BLaER1 treated with 17β-estradiol and CSF1 and Interleukin-3, amounts not matched to agents 10 nM and 100 nM (cell line): ENCODE results near the gene GPRASP2.

Source experiments
- H3K27ac ChIP-seq, 11 experiments: shearing (Covaris generic); formaldehyde crosslinking; 2 replicates each; pipeline ENCODE4 v1.8.1; 2022
- H3K27me3 ChIP-seq, 11 experiments: shearing (Covaris generic); formaldehyde crosslinking; 2 replicates each; pipeline ENCODE4 v1.8.1; 2022
- H3K36me3 ChIP-seq, 11 experiments: shearing (Covaris generic); formaldehyde crosslinking; 2 replicates each; pipeline ENCODE4 v1.8.1; 2022
- H3K4me1 ChIP-seq, 10 experiments: shearing (Covaris generic); formaldehyde crosslinking; 2 replicates each; pipeline ENCODE4 v1.8.1; 2022
- H3K4me2 ChIP-seq, 11 experiments: shearing (Covaris generic); formaldehyde crosslinking; 2 replicates each; pipeline ENCODE4 v1.8.1; 2022
- H3K4me3 ChIP-seq, 10 experiments: shearing (Covaris generic); formaldehyde crosslinking; 2 replicates each; pipeline ENCODE4 v1.8.1; 2022
- H3K9ac ChIP-seq, 11 experiments: shearing (Covaris generic); formaldehyde crosslinking; 2 replicates each; pipeline ENCODE4 v1.8.1; 2022
- H3K9me3 ChIP-seq, 11 experiments: shearing (Covaris generic); formaldehyde crosslinking; replicated peaks in 1 of 11; 2 replicates each; pipeline ENCODE4 v1.8.1; 2022
- H4K20me1 ChIP-seq, 11 experiments: shearing (Covaris generic); formaldehyde crosslinking; 2 replicates each; pipeline ENCODE4 v1.8.1; 2022
- Cebpa-rat ChIP-seq, 11 experiments: shearing (Covaris generic); IDR thresholded peaks; 2 replicates each; pipeline ENCODE4 v1.8.1; 2022

The GPRASP2 gene

GRCh38 chrX:102727761-102728160 lies 15.5 kb downstream of the GPRASP2 start:
- Histone ChIP-seq H3K9me3 (no peaks in the 10 kb centered on the region), H3K4me1 (no peaks in the 10 kb centered on the region), H3K4me2 (no peak overlapping the region), H3K9ac (no peak overlapping the region), H3K4me3 (no peak overlapping the region), H3K27me3 (no peaks in the 10 kb centered on the region), H4K20me1 (no peaks in the 10 kb centered on the region), H3K36me3 (no peaks in the 10 kb centered on the region), H3K27ac (no peak overlapping the region)
- TF ChIP-seq Cebpa-rat (IDR thresholded peaks at IDR 0.05), result no peak

DNA sequence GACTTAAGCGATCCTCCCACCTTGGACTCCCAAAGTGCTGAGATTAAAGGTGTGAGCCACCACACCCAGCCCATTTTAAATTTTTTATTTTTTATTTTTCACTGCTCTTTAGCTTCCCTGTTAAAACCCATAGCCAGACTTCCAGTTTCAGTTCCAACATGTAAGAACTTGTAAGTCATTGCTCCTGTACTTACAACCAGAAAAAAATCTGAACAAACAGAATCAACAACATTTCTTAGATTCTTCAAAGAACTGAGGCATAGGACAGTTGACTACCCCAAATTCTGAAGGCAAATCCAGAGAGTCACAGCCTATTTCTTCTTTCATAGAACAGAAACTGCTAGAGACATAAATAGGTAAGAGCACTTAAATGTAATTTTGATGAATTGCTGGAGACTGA lies 16.4 kb downstream of the GPRASP2 start:
- no peak overlapping the region for H3K4me2 ChIP-seq
- H3K36me3 ChIP-seq, result no peaks in the 10 kb centered on the region
- no peak overlapping the region for H3K9ac ChIP-seq
- H3K4me1 ChIP-seq, result no peaks in the 10 kb centered on the region
- TF ChIP-seq Cebpa-rat (IDR thresholded peaks at IDR 0.05), result no peak
- no peaks in the 10 kb centered on the region for H3K27me3 ChIP-seq
- no peaks in the 10 kb centered on the region for H4K20me1 ChIP-seq
- H3K9me3 ChIP-seq, result no peaks in the 10 kb centered on the region
- no peak overlapping the region for H3K4me3 ChIP-seq
- no peak overlapping the region for H3K27ac ChIP-seq

- Histone ChIP-seq H3K27me3 (peaks cover 0 to 1% (median 0%) of the 10 kb centered on the region in 11 experiments; a peak in 2 of 22 replicates), H4K20me1 (no peaks in the 10 kb centered on the region), H3K36me3 (no peaks in the 10 kb centered on the region), H3K9me3 (peaks cover 0 to 2% (median 0%) of the 10 kb centered on the region in 11 experiments; a peak in 4 of 22 replicates), H3K27ac (no peak overlapping the region), H3K4me2 (no peak overlapping the region), H3K4me1 (no peaks in the 10 kb centered on the region), H3K9ac (no peak overlapping the region), H3K4me3 (no peak overlapping the region)
- TF ChIP-seq Cebpa-rat (IDR thresholded peaks at IDR 0.05), result no peak
Observed at GRCh38 chrX:102739657-102740056, 27.4 kb downstream of the GPRASP2 start.

GRCh38 chrX:102744307-102744706 lies 32.1 kb downstream of the GPRASP2 start:
- Histone ChIP-seq H3K27me3 (peaks cover 9 to 22% (median 18%) of the 10 kb centered on the region in 11 experiments; a peak in 21 of 22 replicates), H3K4me2 (no peak overlapping the region), H4K20me1 (no peaks in the 10 kb centered on the region), H3K4me1 (no peaks in the 10 kb centered on the region), H3K9ac (no peak overlapping the region), H3K9me3 (peaks cover 18 to 28% (median 20%) of the 10 kb centered on the region in 11 experiments; a peak in 20 of 22 replicates), H3K36me3 (no peaks in the 10 kb centered on the region), H3K4me3 (no peak overlapping the region), H3K27ac (no peak overlapping the region)
- TF ChIP-seq Cebpa-rat (IDR thresholded peaks at IDR 0.05), result no peak

GRCh38 chrX:102745513-102745856 lies 33.2 kb downstream of the GPRASP2 start:
- Histone ChIP-seq H3K4me3 (no peak overlapping the region), H3K36me3 (no peaks in the 10 kb centered on the region), H3K4me2 (no peak overlapping the region), H3K4me1 (no peaks in the 10 kb centered on the region), H3K9me3 (peaks cover 18 to 28% (median 20%) of the 10 kb centered on the region in 11 experiments; a peak in 20 of 22 replicates), H3K9ac (no peak overlapping the region), H3K27me3 (peaks cover 9 to 22% (median 18%) of the 10 kb centered on the region in 11 experiments; a peak in 21 of 22 replicates), H3K27ac (no peak overlapping the region), H4K20me1 (no peaks in the 10 kb centered on the region)
- TF ChIP-seq Cebpa-rat (IDR thresholded peaks at IDR 0.05), result no peak

DNA sequence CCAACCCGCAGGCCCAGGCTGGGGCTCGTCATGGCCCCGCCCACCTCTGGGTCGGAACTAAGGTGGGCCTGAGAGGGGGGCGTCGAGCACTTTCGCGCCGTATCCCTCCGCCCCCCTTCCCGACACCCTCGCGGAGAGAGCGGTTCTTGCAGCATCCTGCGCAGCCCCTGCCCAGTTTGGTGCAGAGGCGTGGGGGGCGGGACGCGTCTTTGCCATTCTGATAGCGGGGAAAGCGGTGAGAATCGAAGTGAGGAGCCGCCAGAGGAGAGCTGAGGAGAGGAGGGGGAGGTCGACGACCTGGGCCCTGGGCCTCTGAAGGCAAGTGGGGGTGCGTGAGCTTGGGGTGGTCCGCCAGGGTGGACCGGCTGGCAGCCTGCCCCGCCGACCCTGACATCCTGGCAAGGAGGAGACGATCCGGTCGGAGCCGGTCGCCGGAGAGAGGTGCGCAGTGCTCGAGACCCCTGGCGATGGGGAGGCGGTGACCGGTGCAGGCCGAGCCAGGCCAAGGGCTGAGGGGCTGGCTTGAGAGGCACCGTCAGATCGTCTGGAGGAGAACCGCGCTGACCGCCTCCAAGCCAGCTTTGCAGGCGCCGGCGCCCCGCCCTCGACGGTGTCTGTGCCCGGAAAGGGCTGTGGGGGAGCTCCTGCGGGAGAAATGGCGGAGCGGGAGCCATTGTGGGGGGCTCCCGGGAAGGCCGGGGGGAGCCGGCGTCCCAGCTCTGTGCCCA lies 33.8 kb downstream of the GPRASP2 start:
- no peak for TF ChIP-seq Cebpa-rat (IDR thresholded peaks at IDR 0.05)
- no peak overlapping the region for H3K27ac ChIP-seq
- no peaks in the 10 kb centered on the region for H3K4me1 ChIP-seq
- H3K27me3 ChIP-seq, result peaks cover 9 to 22% (median 18%) of the 10 kb centered on the region in 11 experiments; a peak in 21 of 22 replicates
- H3K9me3 ChIP-seq, result peaks cover 18 to 28% (median 20%) of the 10 kb centered on the region in 11 experiments; a peak in 20 of 22 replicates
- no peak overlapping the region for H3K4me3 ChIP-seq
- H3K9ac ChIP-seq, result no peak overlapping the region
- H4K20me1 ChIP-seq, result no peaks in the 10 kb centered on the region
- H3K36me3 ChIP-seq, result no peaks in the 10 kb centered on the region
- H3K4me2 ChIP-seq, result no peak overlapping the region

DNA sequence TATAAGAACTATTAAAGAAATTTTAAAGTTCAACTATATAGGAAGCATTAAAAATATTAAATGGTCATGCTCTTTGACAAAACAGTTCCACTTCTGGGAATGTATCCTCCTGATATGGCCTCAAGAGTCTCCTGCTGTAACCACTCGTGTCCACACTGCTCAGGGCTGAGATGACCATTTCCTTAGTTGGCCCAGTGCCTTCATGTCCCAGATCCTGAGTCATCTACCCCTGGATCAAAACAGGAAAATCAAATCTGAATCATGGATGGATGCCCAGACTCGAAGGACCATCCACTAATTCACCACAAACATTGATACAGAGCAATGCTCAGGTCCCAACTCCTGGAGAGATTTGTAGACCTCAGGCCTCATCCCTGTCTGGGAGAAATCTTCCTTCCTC lies 53.0 kb downstream of the GPRASP2 start:
- Histone ChIP-seq H3K4me2 (no peak overlapping the region), H3K27me3 (no peaks in the 10 kb centered on the region), H3K9ac (no peak overlapping the region), H3K27ac (no peak overlapping the region), H3K36me3 (no peaks in the 10 kb centered on the region), H3K4me3 (no peak overlapping the region), H3K9me3 (0 out of 22 replicates have a peak, but pooled peaks cover 0 to 6% (median 0%) of the 10 kb centered on the region in 11 experiments), H4K20me1 (no peaks in the 10 kb centered on the region), H3K4me1 (peaks cover 11 to 27% (median 19%) of the 10 kb centered on the region in 10 experiments)
- no peak for TF ChIP-seq Cebpa-rat (IDR thresholded peaks at IDR 0.05)

- no peaks in the 10 kb centered on the region for H3K27me3 ChIP-seq
- H3K36me3 ChIP-seq, result no peaks in the 10 kb centered on the region
- no peak for TF ChIP-seq Cebpa-rat (IDR thresholded peaks at IDR 0.05)
- H3K4me2 ChIP-seq, result no peak overlapping the region
- H3K9ac ChIP-seq, result no peak overlapping the region
- 0 out of 22 replicates have a peak, but pooled peaks cover 0 to 6% (median 0%) of the 10 kb centered on the region in 11 experiments for H3K9me3 ChIP-seq
- no peaks in the 10 kb centered on the region for H4K20me1 ChIP-seq
- H3K27ac ChIP-seq, result no peak overlapping the region
- no peak overlapping the region for H3K4me3 ChIP-seq
- H3K4me1 ChIP-seq, result peaks cover 11 to 29% (median 20%) of the 10 kb centered on the region in 10 experiments
Observed at GRCh38 chrX:102765809-102766208, 53.6 kb downstream of the GPRASP2 start.

GRCh38 chrX:102767287-102767686 lies 55.0 kb downstream of the GPRASP2 start:
- H3K9ac ChIP-seq, result no peak overlapping the region
- H3K4me2 ChIP-seq, result no peak overlapping the region
- H3K9me3 ChIP-seq, result 0 out of 22 replicates have a peak, but pooled peaks cover 0 to 2% (median 0%) of the 10 kb centered on the region in 11 experiments
- no peak overlapping the region for H3K27ac ChIP-seq
- H3K4me3 ChIP-seq, result no peak overlapping the region
- H3K4me1 ChIP-seq, result peaks cover 11 to 29% (median 20%) of the 10 kb centered on the region in 10 experiments
- no peaks in the 10 kb centered on the region for H4K20me1 ChIP-seq
- no peaks in the 10 kb centered on the region for H3K36me3 ChIP-seq
- no peaks in the 10 kb centered on the region for H3K27me3 ChIP-seq
- TF ChIP-seq Cebpa-rat (IDR thresholded peaks at IDR 0.05), result no peak
